Activated naive CD4-positive, alpha-beta T cell treated with anti-CD3 and anti-CD28 coated beads for 36 hours (primary cell): ENCODE measurements around the gene ADAMTS13. TPM values are rescaled to one million over a fixed set of nuclear protein-coding genes. Genes with fewer than 3 reads are reported as not detected.
A peak's percentile ranks its signal among the peaks of the same experiment; 100 is the strongest.

Source experiments
- CTCF ChIA-PET: fragments of 350-600 bp; sonication (Branson Sonifier 250); formaldehyde crosslinking; loops from one replicate; lab custom pipeline; 2021; ENCODE audit warnings: antibody characterized with exemption; lab: Charles Lee
- DNase-seq: peaks from one replicate; pipeline ENCODE4 v3.0.0-alpha.2; 2020
- H3K27ac Mint-ChIP-seq: one replicate; pipeline ENCODE4 v1.8.0; 2021; ENCODE audit warnings: mild to moderate bottlenecking, mixed read lengths
- H3K27me3 Mint-ChIP-seq: one replicate; pipeline ENCODE4 v1.8.0; 2021; ENCODE audit warnings: low read depth, mixed read lengths
- H3K36me3 Mint-ChIP-seq: one replicate; pipeline ENCODE4 v1.8.0; 2021; ENCODE audit warnings: low read depth, mixed read lengths
- H3K4me1 Mint-ChIP-seq: one replicate; pipeline ENCODE4 v1.8.0; 2021; ENCODE audit warnings: low read depth, mixed read lengths
- H3K4me3 Mint-ChIP-seq: one replicate; pipeline ENCODE4 v1.8.0; 2021; ENCODE audit warnings: mild to moderate bottlenecking, moderate library complexity, mixed read lengths
- H3K9me3 Mint-ChIP-seq: one replicate; pipeline ENCODE4 v1.8.0; 2021; ENCODE audit warnings: mixed read lengths
- intact Hi-C: fragments of 100-400 bp; cut with micrococcal nuclease; formaldehyde crosslinking; loops from one replicate; pipeline ENCODE4 v1.15.1; 2023
- total RNA-seq, 2 experiments: library from RNA; stranded (reverse); gene quantifications; one replicate each; pipeline ENCODE4 v1.2.3, GENCODE V29; 2021

The ADAMTS13 gene
- total RNA-seq, 2 experiments from 2014 or later = 3.0 to 3.2 TPM

DNA sequence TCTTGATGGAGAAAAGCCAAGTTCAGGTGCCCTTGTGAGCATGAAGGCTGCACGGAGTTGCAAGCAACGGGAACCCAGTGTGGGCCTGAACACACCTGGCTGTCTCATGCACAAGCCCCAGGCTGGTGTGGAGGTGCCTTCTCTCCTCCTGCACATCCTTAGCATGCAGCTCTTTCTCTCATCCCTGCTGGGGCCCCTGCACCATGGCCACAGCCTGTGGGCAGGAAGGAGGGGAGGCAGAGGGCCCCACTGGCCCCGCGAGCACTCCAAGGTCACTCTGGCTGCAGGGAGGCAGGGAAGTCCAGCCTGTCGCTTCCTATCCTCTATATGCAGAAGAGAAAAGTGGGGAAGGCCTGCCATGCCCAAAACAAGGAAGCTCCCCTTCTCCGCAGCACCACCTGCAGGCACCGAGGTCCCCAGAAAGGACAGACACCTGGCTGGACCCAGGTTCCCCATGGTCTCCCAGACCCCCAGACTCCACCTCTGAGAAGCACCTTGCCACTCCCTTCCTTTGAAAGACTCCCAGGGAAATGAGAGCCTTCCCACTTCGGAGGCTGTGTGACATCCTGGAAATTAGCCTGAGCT lies 27.4 kb upstream of the ADAMTS13 start:
- CTCF ChIA-PET = interaction anchor here (0.6 to 1.0 kb wide), 4 partner anchors 14 to 1802 kb away, joined by 3 to 4 read pairs (median 3); no protein-coding TSS in a partner anchor
- intact Hi-C loops = no loop called here
- Mint-ChIP-seq H3K27me3 (no peaks in the 10 kb centered on the region), H3K4me1 (no peaks in the 10 kb centered on the region), H3K4me3 (no peak overlapping the region), H3K9me3 (no peaks in the 10 kb centered on the region), H3K36me3 (no peaks in the 10 kb centered on the region), H3K27ac (no peak overlapping the region)
- DNase-seq = no peak

DNA sequence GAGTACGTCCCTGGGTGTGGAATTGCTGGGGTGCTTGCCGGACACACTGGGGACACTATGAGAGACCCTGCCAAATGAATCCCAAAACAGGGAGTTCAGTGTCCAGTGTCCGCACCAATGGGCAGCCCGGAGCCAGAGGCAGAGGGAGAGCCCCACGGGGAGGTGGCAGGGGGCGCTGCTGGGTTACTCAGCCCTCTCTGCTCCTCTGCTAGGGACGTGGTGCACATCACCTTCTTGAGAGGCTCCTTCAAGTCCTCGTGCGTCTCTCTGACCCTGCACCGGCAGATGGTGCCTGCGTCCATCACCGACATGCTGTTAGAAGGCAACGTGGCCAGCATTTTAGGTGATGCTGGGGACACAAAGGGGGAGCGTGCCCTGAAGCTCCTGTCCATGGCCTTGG lies 25.2 kb upstream of the ADAMTS13 start:
- CTCF ChIA-PET = interaction anchor here (0.6 to 1.2 kb wide), 2 partner anchors 82 to 239 kb away, joined by 3 to 7 read pairs; no protein-coding TSS in a partner anchor
- no peak for DNase-seq
- H3K27ac Mint-ChIP-seq = no peak overlapping the region
- no peaks in the 10 kb centered on the region for H3K9me3 Mint-ChIP-seq
- no peaks in the 10 kb centered on the region for H3K36me3 Mint-ChIP-seq
- intact Hi-C loops = no loop called here
- H3K4me1 Mint-ChIP-seq = no peaks in the 10 kb centered on the region
- no peak overlapping the region for H3K4me3 Mint-ChIP-seq
- H3K27me3 Mint-ChIP-seq = no peaks in the 10 kb centered on the region

DNA sequence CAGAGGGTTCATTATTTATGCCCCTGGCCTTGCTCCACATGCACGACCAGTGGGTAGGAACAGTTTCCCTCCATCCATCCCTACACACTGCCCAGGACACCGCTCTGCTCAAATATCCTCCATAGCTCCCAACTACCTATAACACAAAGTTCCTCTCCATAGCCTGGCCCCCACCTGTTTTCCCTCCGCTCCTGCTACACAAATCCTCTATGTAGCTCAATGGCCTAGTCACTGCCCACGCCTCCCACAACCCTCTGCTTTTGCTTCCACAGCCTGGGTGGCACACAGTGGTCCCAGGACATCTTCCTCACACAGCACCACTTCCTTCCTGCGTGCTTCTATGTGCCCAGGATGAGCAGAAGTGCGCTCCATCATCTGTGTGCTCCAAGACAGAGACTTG lies 24.8 kb upstream of the ADAMTS13 start:
- Mint-ChIP-seq H3K9me3 (no peaks in the 10 kb centered on the region), H3K36me3 (no peaks in the 10 kb centered on the region), H3K4me3 (no peak overlapping the region), H3K4me1 (no peaks in the 10 kb centered on the region), H3K27me3 (no peaks in the 10 kb centered on the region), H3K27ac (no peak overlapping the region)
- CTCF ChIA-PET = interaction anchor here (0.6 kb wide), 1 partner anchor 83 kb away, joined by 3 read pairs; no protein-coding TSS in a partner anchor
- intact Hi-C loops = no loop called here
- DNase-seq = no peak

DNA sequence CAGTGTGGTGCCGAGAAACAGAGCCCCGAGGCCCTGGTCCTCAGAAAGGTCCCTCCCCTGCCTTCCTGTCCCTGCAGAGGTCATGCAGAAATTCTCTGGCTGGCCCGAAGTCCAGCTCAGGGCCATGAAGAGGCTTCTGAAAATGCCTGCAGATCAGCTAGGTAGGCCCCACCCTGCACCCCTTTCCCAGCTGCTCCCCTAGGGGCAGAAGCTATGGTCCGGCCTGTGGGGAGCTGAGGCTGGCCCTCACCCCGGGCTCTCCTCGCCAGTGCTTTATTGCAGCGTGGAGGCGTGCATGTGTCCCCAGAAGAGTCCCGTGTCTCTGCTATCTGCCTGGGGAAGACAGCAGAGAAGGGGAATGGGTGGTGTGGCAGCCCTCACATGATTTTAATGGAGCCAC lies 24.3 kb upstream of the ADAMTS13 start:
- no peak for DNase-seq
- intact Hi-C loops = no loop called here
- Mint-ChIP-seq H3K27me3 (no peaks in the 10 kb centered on the region), H3K27ac (no peak overlapping the region), H3K9me3 (no peaks in the 10 kb centered on the region), H3K4me1 (no peaks in the 10 kb centered on the region), H3K4me3 (no peak overlapping the region), H3K36me3 (no peaks in the 10 kb centered on the region)
- CTCF ChIA-PET = no interaction called here

DNA sequence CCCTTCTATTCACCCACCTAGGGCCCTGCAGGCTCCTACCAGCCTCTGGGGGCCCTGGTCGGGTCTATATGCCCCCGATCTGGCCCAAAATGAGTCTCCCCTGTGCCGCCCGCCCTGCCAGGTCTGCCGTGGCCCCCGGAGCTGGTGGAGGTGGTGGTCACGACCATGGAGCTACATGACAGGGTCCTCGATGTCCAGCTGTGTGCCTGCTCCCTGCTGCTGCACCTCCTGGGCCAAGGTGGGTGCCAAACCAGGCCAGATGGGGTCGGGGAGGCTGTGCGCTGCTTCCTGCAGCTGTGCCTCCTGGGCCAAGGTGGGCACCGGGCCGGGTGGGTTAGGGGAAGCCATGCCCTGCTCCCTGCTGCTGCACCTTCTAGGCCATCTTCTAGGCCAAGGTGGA lies 21.9 kb upstream of the ADAMTS13 start:
- H3K36me3 Mint-ChIP-seq = peaks cover 1% of the 10 kb centered on the region
- H3K27ac Mint-ChIP-seq = no peak overlapping the region
- no peak overlapping the region for H3K4me3 Mint-ChIP-seq
- CTCF ChIA-PET = interaction anchor here (0.9 to 1.8 kb wide), 3 partner anchors 15 to 54 kb away, joined by 3 to 6 read pairs (median 3); no protein-coding TSS in a partner anchor
- no peak for DNase-seq
- H3K4me1 Mint-ChIP-seq = peaks cover 4% of the 10 kb centered on the region
- no peaks in the 10 kb centered on the region for H3K27me3 Mint-ChIP-seq
- H3K9me3 Mint-ChIP-seq = no peaks in the 10 kb centered on the region
- intact Hi-C loops = no loop called here

DNA sequence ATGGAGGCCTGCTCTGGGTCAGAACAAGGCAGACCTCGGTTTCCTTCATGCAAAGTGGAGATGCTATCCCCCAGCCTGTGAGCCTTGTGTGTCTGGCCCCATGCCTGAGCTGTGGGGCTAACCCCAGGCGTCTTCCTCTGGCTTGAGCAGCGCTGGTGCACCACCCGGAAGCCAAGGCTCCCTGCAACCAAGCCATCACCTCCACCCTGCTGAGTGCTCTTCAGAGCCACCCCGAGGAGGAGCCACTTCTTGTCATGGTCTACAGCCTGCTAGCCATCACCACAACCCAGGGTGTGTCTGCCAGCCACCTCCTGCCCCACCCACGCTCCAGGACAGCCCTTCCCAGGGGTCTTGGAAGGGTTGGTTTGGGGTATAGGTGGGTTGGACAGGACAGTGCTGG lies 20.6 kb upstream of the ADAMTS13 start:
- Mint-ChIP-seq H3K4me1 (peaks cover 4% of the 10 kb centered on the region), H3K27me3 (no peaks in the 10 kb centered on the region), H3K9me3 (no peaks in the 10 kb centered on the region), H3K27ac (no peak overlapping the region), H3K4me3 (no peak overlapping the region), H3K36me3 (peaks cover 3% of the 10 kb centered on the region)
- no peak for DNase-seq
- CTCF ChIA-PET = interaction anchor here (1.8 kb wide), 1 partner anchor 14 kb away, joined by 6 read pairs; no protein-coding TSS in a partner anchor
- intact Hi-C loops = no loop called here

DNA sequence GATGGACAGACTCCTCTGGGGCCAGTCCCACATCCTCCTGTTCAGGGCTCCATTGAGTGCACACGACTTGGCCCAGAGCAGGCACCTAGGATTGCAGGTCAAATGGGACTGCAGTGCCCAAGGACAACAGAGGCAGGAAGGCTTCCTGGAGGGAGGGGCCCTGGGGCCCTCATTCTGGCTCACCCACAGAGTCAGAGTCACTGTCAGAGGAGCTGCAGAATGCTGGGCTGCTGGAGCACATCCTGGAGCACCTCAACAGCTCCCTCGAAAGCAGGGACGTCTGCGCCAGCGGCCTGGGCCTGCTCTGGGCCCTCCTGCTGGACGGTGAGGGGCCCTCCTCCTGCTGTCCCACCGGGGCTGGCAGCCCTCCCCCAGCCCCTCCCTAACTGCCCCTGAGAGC lies 19.5 kb upstream of the ADAMTS13 start:
- DNase-seq = no peak
- intact Hi-C loops = no loop called here

DNA sequence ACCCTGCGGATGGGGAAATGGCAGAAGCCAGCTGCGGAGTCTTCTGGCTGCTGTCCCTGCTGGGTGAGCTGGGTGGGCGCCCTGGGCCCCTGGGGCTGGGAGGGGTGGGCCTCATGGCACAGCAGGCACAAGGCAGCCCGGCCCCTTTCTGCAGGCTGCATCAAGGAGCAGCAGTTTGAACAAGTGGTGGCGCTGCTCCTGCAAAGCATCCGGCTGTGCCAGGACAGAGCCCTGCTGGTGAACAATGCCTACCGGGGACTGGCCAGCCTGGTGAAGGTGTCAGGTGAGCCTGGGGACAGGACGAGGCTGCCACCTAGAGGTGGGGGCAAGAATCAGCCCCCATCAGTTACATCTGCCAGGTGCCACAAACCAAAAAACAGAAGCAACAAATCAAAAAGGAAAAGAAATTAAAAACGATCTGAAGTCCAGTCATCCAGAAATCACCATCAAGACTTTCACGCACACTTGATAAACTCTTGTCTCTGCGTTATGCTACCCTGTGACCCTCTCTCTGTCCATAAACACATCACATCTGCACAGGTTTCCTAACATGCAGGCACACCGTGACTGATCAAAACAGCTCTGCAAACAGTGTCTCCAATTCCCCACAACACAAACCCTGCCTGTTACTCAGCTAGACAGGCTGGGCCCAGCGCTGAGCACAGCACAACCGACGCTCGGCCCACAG lies 18.3 kb upstream of the ADAMTS13 start:
- CTCF ChIA-PET = interaction anchor here (0.6 to 1.7 kb wide), 5 partner anchors 8 to 218 kb away, joined by 3 to 5 read pairs (median 3); no protein-coding TSS in a partner anchor
- H3K36me3 Mint-ChIP-seq = peaks cover 14% of the 10 kb centered on the region
- H3K9me3 Mint-ChIP-seq = no peaks in the 10 kb centered on the region
- intact Hi-C loops = loop anchor here (1.0 to 2.0 kb wide), 3 partner anchors 55 to 219 kb away; partner anchors contain the start of genes MED22 and RPL7A
- peak overlapping the region; percentile 21 for H3K27ac Mint-ChIP-seq
- no peak overlapping the region for H3K4me3 Mint-ChIP-seq
- H3K27me3 Mint-ChIP-seq = no peaks in the 10 kb centered on the region
- peak; percentile 75 for DNase-seq
- H3K4me1 Mint-ChIP-seq = peaks cover 10% of the 10 kb centered on the region

More for the DNA sequence above, 19.5 kb upstream of the ADAMTS13 start:
- peaks cover 11% of the 10 kb centered on the region for H3K36me3 Mint-ChIP-seq
- H3K4me1 Mint-ChIP-seq = peaks cover 10% of the 10 kb centered on the region
- CTCF ChIA-PET = interaction anchor here (0.6 kb wide), 1 partner anchor 217 kb away, joined by 3 read pairs; no protein-coding TSS in a partner anchor
- H3K27ac Mint-ChIP-seq = no peak overlapping the region
- H3K4me3 Mint-ChIP-seq = no peak overlapping the region
- H3K9me3 Mint-ChIP-seq = no peaks in the 10 kb centered on the region
- H3K27me3 Mint-ChIP-seq = no peaks in the 10 kb centered on the region

DNA sequence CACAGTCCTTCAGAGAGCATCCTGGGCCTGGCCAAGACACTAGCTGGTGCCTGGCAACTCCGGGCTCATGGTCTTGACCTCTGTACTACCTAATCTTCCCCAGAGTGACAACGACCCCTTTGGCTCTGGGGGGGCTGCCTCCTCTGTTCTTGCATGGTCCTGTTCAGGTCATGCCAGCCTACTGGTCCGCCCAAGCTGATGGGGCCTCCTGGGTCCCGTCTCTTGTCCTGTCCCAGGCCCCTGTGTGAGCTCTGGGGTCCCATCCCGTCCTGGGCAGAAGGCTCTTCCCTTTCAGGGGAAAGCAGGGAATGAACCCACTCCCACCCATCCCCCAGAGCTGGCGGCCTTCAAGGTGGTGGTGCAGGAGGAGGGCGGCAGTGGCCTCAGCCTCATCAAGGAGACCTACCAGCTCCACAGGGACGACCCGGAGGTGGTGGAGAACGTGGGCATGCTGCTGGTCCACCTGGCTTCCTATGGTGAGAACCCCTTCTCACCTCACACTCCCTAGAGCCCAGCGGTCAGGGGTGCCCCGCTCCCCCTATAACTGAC lies 17.6 kb upstream of the ADAMTS13 start:
- intact Hi-C loops = loop anchor here (1.0 to 2.0 kb wide), 3 partner anchors 56 to 219 kb away; partner anchors contain the start of genes MED22 and RPL7A
- Mint-ChIP-seq H3K36me3 (peaks cover 15% of the 10 kb centered on the region), H3K27me3 (no peaks in the 10 kb centered on the region), H3K4me3 (no peak overlapping the region), H3K9me3 (no peaks in the 10 kb centered on the region), H3K27ac (no peak overlapping the region), H3K4me1 (peaks cover 10% of the 10 kb centered on the region)
- CTCF ChIA-PET = interaction anchor here (0.6 to 1.7 kb wide), 6 partner anchors 8 to 563 kb away, joined by 3 to 5 read pairs (median 3); no protein-coding TSS in a partner anchor
- no peak for DNase-seq

DNA sequence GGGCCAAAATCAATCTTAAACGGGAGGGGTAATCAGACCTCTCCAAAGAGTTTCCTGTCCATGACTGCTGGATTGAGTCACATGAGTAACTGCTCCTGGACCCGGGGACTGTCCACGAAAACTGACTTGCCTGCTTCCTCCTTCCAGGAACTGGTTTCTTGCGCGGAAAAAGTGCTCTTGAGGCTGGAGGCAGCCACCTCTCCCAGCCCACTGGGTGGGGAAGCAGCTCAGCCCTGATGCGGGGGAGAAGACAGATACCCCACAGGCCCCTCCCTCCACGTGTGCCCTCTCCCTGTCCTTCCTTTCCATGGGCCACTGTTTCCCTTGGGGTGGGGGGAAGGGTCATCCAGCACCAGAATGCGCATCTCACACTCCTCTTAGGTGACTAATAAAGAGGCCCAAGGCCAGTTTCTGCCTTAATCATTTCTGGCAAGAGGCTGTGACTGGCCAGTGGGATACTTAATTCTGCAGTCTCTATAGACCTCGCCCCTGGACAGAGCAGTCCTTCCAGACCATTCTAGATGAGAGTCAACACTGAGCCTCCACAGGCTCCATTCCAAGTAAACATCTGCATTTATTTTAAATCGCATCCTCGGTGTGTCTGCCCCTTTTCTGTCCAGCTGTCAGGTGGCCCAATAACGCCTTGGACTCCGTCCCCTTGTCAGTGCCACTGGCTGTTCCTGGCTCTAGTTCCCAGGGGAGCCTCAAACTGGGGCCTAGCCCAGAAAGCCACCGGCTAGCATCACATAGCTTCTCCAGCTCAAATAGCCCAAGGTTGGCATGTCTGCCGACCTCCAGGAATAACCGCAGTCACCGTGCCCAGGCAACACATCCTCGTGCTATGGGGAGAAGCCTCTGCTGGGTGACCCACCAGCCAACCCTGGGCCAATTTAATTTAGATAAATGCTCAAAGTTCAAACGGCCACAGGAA lies 16.4 kb upstream of the ADAMTS13 start:
- intact Hi-C loops = loop anchor here (1.0 to 2.0 kb wide), 3 partner anchors 57 to 167 kb away; partner anchors contain the start of genes MED22 and RPL7A
- Mint-ChIP-seq H3K4me1 (peaks cover 10% of the 10 kb centered on the region), H3K27me3 (no peaks in the 10 kb centered on the region), H3K4me3 (no peak overlapping the region), H3K27ac (peak overlapping the region; percentile 30), H3K36me3 (peaks cover 24% of the 10 kb centered on the region), H3K9me3 (no peaks in the 10 kb centered on the region)
- DNase-seq = no peak
- CTCF ChIA-PET = interaction anchor here (0.6 to 1.4 kb wide), 5 partner anchors 11 to 83 kb away, joined by 3 to 4 read pairs (median 3); no protein-coding TSS in a partner anchor

DNA sequence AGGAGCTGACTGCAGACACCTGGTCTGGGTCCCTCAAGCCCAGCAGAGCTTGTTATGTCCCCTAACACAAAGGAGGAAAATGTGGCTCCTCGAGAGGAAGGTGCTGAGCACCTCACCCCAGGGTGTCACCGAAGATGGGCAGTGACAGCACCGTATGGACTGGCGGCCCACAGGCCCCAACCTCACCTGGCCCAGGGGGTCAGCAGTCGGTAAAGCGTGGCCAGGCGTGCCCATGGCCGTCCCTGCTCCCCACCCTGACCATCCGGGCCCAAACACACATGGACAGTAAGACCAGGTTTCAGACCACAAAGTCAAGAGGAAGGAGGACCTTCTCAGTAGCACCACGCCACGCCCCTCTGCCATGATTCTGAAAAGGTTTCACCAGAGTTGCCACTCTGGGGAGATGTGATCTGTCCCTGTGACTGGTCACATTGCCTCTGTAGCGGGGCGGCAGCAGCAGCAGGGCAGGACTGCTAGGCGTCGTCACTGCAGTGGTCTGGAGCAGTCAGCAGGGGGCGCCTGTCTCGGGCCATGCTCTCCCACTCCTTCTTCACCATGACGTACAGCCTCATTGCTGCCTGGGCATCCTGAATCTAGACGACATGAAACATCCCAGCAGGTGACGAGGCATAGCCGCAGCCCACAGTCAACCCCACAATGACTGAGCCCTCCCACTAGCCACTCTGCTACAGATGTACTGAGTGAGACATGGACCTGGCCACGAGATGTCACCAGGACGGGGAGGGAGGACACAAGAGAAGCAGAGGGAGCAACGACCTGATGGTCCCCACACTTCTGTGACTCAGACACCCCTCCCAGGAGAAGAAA lies 15.5 kb upstream of the ADAMTS13 start:
- H3K27ac Mint-ChIP-seq = peak overlapping the region; percentile 39
- intact Hi-C loops = loop anchor here (1.0 kb wide), 1 partner anchor 80 kb away; no protein-coding TSS in a partner anchor
- no peak overlapping the region for H3K4me3 Mint-ChIP-seq
- DNase-seq = peak; percentile 84
- H3K9me3 Mint-ChIP-seq = no peaks in the 10 kb centered on the region
- H3K27me3 Mint-ChIP-seq = no peaks in the 10 kb centered on the region
- CTCF ChIA-PET = interaction anchor here (0.6 to 1.4 kb wide), 5 partner anchors 10 to 82 kb away, joined by 3 to 4 read pairs (median 3); no protein-coding TSS in a partner anchor
- H3K4me1 Mint-ChIP-seq = peaks cover 10% of the 10 kb centered on the region
- H3K36me3 Mint-ChIP-seq = peaks cover 26% of the 10 kb centered on the region
